HL-60 (cell line): ENCODE data around the gene HMCN2.

Experiments used
- GABPA ChIP-seq: IDR thresholded peaks from 2 replicates; pipeline ENCODE4 v1.6.1; 2012; ENCODE audit warnings: low read depth
- TF ChIP-seq, protein P1 (sequence below): IDR thresholded peaks from one replicate; pipeline ENCODE4 v1.5.1; 2011; ENCODE audit warnings: low read length, control low read depth, inconsistent platforms; ENCODE audit not compliant: insufficient read depth

DNA sequence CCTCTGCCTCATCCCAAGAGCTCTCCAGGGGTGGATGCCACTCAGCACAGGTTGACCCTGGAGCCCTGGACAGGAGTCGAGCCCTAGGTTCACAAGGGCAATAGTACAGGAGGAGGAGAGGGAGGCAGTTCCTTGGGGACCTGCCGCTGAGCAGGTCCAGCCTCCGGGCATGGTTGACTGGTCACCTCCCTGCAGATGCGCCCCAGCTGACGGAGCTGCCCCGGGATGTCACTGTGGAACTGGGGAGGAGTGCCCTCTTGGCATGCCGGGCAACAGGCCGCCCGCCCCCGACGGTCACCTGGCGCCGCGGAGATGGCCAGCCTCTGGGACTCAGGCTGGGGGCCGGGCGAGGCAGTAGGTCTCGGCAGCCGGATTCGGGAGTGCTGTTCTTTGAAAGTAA lies 53.7 kb downstream of the HMCN2 start:
- TF ChIP-seq GABPA = no peak
- TF ChIP-seq, protein P1, sequence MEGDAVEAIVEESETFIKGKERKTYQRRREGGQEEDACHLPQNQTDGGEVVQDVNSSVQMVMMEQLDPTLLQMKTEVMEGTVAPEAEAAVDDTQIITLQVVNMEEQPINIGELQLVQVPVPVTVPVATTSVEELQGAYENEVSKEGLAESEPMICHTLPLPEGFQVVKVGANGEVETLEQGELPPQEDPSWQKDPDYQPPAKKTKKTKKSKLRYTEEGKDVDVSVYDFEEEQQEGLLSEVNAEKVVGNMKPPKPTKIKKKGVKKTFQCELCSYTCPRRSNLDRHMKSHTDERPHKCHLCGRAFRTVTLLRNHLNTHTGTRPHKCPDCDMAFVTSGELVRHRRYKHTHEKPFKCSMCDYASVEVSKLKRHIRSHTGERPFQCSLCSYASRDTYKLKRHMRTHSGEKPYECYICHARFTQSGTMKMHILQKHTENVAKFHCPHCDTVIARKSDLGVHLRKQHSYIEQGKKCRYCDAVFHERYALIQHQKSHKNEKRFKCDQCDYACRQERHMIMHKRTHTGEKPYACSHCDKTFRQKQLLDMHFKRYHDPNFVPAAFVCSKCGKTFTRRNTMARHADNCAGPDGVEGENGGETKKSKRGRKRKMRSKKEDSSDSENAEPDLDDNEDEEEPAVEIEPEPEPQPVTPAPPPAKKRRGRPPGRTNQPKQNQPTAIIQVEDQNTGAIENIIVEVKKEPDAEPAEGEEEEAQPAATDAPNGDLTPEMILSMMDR = no peak
